Activated naive CD4-positive, alpha-beta T cell (primary cell): Measurements from ENCODE around the gene REPS2.
"Not testable (repeated sequence)": the region's sequence is repeated elsewhere in the genome, so short reads cannot be mapped to it uniquely, and the experiment has no call there.

ENCODE experiments used
- DNase-seq, 4 experiments: peaks; one replicate each; lab custom pipeline; 2025; lab: John Stamatoyannopoulos, UW

The REPS2 gene

DNA sequence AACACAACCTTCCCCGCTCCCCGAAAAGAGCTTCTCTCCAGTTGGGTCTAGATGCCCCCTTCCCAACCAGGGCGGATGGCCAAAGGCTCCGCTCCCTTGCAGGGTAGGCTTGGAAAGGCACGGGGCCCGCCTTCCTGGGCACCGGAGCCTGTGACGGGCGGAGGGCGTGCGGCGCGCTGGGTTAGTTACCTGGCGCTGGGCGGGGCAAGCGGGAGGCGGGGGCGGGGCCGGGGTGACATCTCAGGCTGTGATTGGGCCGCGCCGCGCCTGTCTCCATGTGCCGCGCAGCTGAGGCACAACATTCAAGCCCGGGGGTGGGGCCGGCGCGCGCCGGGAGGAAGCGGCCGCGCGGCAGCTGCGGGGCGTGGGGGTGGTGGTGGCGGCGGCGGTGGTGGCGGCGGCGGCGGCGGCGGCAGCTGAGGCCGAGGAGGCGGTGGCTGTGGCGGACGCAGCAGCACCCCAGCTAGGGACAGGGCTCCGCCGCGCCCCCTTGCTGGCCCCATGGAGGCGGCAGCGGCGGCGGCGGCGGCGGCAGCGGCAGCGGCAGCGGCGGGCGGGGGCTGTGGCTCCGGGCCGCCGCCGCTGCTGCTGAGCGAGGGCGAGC lies at the start of gene REPS2:
Gene REPS2, plus strand, starts transcription at position 298 of the 604 bp plus-strand sequence. Its CDS starts 204 bp downstream, at position 502.
- peak; percentile 25 to 74 (median 40) for DNase-seq

DNA sequence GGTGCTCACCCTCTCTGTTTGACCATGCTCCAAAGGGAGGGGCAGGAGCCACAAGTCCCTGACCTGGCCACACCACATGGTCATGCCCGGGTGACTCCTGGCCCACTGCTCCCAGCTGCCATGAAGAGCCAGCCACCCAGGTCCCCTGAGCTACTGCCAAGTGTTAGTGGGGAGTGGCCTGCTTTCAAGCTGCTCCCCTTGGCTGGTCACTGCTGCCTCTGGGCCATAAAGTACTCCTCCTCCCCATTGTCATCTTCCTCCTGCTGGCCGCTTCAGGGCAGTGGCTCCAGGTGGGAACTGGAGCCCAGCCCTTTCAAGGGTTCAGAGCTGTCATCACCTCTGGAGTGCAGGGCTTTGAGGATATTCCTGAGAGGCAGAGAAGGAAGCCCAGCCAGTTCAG lies 49.0 kb upstream of the REPS2 start:
- DNase-seq: no peak

DNA sequence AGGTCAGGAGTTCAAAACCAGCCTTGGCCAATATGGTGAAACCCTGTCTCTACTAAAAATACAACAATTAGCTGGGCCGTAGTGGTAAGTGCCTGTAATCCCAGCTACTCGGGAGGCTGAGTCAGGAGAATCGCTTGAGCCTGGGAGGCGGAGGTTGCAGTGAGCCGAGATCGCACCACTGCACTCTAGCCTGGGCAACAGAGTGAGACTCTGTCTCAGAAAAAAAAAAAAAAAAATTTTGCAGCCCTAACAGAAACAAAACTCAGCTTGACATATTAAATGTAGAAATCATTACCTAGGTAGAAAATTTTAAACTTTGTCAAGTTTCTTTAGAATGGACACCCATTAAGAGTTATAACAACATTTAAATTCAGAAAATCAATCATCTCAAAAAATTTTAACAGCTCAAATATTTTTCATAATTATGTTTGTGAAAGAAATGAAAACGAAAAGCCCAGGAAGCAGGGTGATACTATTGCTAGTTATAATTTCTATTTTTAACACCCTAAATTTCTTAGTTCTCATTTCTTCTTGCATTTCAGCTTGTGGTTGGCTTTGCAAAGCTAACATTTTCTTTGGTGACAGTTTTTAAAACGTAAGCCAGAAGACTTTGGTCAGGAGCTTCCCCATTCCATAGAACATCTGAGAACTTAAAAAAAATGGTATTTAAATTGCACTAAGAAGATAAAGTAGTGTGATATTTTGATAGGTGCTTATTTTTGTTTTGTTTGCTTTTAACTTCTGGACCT lies 43.0 kb upstream of the REPS2 start:
- DNase-seq: no peak

DNA sequence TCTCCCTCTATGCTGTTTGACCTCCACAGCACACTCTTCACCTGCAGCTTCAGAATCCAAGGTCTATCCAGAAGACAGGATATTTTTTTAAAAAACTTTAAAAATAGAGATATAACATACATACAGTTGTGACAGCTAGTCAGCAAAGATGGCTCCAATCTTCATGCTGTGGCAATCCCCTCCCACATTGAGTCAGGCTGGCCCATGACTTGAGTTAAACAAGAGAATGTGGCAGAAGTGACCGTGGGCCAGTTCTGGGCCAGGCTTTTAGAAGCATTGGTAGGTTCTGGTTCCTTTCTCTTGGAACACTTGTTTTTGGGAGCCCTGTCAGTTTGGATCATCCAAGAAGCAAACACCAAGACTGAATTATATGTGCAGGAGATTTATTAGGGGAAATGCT lies 36.1 kb upstream of the REPS2 start:
- DNase-seq: no peak

DNA sequence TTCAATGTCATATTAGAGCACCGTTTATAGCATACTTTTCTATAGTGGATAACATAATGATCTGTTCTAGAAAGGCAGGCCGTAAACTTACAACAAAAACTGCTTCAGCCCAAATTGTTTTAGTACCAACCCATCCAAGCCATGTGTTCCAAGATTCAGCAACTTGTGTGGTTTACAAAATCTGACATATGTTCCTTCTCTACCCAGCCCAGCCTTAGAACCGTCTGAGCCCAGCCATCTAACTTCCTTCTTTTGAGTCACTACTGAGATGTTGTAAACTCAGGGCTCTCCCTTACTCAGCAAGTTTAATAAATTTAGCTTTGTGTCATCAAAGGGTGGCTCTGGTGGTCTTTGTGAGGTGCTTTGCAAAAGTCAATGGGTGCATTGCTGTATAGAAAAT lies 32.4 kb upstream of the REPS2 start:
- DNase-seq: no peak

DNA sequence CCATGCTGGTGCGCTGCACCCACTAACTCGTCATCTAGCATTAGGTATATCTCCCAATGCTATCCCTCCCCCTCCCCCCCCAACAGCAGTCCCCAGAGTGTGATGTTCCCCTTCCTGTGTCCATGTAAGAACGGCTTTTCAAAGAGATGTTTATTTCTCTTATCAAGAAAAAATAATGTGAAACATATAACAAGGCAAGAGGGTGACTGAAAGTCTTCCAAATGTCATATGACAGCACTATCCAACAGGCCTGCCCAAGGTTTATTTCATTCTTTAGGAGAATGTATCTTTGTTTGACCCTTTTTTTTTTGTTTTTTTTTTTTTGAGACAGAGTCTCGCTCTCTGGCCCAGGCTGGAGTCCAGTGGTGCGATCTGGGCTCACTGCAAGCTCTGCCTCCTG lies 29.9 kb upstream of the REPS2 start:
- no peak for DNase-seq

DNA sequence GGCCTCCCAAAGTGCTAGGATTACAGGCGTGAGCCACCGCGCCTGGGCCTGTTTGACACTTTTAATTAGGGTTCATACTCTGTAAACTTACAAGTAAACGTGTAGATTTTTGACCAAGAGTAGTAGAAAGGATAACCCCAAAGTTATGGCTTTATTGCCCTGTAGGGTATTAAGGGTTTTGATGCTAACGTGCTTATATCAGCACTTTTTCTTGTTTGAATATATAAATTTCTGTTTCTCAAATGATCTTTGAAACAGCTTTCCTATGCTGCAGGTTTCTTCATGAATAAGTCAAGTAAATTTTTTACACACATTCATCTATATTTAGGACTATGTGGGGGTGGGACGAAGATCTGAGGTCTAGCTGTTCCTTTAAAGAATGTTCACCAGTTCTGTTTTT lies 29.3 kb upstream of the REPS2 start:
- no peak for DNase-seq

DNA sequence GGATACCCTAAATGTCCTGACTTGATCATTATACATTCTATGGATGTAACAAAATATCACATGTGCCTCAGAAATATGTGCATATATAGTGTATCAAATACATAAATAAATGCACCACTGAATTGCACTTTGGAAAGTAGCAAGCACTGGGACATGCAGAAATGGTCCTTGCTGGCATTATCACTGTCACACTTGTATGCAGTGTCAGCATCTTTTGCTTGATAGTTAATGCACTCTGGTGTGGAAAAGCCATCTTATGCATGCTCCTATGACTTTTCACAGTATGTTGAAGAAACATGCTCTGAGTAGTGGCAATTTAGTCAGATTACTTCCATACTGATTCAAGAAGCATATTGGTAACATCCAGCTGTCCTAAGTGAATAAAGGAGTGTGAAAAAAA lies 27.5 kb upstream of the REPS2 start:
- no peak for DNase-seq

DNA sequence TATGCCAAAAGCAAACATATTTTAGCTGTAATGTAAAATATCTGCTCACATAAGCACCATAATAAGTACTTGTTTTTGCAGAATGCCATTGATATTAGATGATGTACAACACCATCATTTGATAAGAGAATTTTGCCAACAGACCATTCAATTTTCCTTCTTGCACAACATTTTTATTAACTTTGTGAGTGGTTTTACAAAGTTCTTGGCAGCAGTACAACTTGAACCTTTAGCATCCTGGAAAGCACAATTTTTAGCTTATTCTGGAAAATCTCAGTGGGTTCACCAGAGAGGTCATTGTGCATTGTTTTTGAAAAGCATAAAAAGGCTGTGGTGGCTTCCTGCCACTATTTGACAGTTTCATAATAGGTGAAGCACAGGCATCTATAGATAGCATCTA lies 26.4 kb upstream of the REPS2 start:
- DNase-seq: no peak

DNA sequence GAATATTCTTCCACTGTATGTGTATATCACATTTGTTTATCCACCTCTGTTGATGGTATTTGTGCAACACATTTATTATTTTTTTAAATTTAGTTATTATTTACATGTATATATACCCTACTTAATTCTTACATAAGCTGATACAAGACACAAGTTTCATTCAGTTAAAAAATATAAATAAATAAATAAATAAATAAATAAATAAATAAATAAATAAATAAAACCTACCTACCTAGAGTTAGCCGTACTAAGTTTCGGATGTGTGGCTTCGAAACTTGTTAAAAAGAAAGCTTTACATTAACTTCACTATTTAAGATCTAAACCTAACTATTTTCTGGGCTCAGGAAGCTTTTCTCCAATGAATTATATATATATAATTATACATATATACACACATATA lies 23.3 kb upstream of the REPS2 start:
- no peak for DNase-seq

DNA sequence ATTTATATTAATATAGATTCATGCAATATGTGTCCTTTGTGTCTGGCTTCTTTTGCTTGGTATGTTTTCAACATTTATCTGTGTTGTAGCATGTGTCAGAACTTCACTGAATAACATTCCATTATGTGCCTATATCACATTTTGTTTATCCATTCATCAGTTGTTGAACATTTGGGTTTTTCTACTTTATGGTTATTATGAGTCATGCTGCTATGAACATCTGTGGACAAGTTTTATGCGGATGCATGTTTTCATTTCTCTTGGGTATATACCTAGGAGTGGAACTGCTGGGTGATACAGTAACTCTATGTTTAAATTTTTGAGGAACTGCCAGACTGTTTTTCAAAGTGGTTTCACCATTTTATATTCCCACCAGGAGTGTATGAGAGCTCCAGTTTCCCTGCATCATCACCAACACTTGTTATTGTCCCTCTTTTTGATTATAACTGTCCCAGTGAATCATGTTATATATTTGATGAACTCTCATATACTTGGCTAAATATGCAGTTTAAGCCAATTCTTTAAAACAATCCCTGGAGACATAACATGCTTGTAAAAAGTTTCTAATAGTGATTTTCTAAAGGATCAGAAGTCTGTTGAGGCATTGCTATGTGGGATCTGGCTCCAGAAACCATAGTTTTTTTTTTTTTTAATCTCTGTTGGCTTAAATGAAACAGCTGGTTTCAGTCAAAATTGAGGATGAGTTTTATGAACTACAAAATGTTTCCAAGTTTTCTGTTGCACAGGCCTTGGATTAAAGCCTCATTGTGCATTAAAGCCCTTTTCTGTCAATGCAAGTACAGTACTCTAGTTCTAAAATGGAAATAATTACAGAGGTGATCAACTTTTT lies 21.6 kb upstream of the REPS2 start:
- no peak for DNase-seq

DNA sequence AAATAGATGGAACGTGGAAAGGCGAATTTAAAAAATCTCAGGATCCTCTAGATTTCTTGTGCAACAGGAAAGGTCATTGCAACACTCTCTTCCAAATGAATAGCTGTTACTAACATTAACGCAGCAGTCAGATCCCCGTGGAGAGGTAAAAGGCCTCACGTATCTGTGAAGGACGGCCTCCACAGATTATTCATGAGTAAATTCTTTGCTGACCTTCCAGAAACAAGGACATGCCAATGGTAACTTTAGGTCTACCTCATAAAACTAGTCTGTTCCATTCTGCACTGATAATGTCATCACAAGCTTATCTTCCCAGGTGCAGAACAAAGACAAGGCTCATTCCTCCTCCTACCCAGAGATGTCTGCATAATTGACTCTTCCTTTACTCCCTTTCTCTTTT lies 16.1 kb upstream of the REPS2 start:
- no peak for DNase-seq

DNA sequence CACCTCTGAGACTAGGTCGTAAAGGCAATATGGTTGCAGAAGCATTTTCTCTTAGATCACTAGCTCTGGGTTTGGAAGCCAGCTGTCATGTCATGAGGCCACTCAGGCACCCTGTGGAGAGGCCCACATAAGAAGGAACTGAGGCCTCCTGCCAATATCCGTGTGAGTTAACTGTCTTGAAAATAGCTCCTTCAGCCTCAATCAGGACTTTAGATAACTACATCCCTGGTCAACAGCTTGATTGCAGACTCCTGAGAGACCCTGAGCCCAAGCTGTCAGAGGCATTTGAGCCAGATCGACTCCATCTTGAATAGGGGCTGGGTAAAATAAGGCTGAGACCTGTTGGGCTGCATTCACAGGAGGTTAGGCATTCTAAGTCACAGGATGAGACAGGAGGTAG lies 15.1 kb upstream of the REPS2 start:
- no peak for DNase-seq

DNA sequence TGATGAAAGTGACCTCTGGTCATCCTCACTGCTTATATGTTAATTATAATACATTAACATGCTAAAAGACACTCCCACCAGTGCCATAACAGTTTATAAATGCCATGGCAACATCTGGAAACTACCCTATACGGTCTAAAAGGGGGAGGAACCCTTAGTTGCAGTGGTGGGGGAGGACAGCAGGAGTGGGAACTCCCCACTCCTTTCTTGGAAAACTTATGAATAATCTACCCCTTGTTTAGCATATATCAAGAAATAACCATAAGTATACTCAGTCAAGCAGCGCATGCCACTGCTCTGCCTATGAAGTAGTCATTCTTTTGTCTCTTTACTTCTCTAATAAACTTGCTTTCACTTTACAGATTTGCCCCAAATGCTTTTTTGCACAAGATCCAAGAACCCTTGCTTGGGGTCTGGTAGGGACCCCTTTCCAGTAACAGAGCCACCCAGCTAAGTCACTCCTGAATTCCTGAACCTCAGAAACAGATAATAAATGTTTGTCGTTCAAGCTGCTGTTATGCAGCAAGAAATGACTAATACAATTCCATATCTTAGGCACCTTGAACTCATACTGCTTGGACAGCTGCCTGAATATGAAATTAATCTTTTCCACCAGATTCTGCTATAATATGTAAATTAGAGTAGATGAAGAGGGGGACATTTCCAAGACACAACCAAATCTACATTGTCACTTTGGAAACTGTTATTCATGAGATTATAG lies 14.4 kb upstream of the REPS2 start:
- no peak for DNase-seq

DNA sequence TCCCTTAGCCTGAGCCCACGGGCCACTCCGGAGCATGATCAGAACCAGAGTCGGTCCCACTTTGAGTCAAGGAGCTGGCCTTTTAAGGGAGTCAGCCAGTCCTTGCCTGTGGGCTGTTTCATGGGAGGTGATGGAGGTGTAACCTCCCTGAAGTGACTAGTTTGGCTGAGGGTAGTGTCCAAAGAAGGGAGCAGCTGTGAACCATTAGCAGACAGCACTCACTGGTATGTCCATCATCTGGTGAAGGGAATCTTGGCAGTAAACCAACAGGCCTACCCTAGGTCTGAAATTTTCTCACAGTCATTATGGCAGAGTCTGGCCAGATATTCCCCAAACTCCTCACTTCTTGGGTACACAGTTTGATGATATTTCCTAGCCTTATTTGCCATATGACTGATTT lies 12.3 kb upstream of the REPS2 start:
- DNase-seq: no peak

DNA sequence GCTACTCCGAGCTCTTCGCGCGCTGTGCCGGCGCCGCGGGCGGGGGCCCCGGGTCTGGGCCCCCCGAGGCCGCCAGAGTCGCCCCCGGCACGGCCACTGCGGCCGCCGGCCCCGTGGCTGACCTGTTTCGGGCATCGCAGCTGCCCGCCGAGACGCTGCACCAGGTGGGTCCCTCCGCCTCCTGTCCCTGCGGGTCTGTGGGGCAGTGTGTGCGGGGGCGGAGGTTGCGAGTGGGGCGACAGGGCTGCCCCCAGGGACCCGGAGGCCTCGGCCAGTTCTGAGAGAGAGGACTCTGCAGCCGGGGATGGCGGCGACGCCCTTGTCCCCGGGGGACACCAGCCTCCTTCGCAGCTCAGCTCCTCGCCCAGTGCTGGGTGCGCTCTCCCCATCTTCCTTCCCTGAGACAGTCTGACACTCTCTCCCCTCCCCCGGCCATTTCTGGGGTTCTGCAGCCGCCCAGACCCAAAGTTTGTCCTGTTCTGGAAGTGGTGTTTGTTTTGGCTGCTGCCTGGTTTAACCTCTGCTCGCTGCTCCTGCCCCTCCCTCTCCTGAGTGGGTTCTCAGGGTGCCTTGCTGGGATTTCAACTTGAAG lies 609 bp downstream of the REPS2 start:
- DNase-seq: peak in 1 of 4 experiments; percentile 1

DNA sequence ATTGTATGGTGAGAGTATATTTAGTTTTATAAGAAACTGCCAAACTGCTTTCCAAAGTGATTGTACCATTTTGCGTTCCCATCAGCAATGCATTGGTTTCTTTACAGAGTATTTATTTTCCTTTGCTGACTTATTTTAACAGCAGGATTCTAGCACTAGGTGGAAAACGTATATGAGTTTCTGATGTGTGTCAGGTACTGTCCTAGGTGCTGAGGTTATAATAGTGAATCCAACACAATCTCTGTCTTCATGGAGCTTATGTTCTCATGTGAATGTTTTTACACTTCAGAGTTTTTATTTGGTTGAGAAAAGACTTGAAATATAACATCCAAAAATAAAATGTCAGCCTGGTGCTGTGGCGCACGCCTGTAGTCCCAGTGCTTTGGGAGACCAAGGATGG lies 4.0 kb downstream of the REPS2 start:
- no peak for DNase-seq

DNA sequence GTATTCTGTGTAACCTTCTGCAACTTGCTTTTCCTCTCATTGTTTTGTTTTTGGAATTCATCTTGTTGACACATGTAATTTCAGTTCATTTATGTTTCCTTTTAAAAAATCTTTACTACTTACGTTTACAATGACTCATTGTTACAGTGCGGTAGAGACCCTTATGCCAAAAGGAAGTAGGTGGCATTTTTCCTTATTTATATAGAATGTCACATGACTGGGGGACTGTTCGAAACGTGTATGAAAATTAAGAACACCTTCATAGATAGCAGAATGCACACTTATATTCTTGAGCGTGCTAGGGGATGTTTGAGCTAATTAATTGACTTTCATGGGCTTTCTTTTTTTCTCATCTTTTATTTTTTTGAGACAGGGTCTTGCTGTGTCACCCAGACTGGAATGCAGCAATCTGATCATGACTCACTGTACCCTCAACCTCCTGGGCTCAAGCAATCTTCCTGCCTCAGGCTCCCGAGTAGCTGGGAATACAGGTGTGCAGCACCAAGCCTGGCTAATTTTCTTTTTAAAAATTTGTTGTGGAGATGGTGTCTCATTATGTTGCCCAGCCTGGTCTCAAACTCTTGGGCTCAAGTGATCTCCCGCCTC lies 7.3 kb downstream of the REPS2 start:
- DNase-seq: no peak

DNA sequence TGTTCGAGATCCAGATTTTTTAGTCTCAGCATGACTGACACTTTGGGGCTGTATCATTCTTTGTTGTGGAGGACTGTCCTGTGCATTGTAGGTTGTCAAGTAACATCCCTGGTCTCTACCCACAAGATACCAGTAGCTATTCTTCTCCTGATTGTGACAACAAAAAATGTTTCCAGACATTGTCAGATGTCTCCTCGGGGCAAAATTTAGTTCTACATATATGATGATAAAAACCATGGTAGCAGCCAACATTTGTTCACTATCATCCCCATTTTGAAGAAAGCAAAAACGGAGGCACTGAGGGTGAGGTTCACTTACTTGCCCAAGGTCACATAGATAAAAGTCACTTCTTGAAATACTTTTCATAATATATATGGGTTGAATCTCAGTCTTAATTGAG lies 11.3 kb downstream of the REPS2 start:
- no peak for DNase-seq

DNA sequence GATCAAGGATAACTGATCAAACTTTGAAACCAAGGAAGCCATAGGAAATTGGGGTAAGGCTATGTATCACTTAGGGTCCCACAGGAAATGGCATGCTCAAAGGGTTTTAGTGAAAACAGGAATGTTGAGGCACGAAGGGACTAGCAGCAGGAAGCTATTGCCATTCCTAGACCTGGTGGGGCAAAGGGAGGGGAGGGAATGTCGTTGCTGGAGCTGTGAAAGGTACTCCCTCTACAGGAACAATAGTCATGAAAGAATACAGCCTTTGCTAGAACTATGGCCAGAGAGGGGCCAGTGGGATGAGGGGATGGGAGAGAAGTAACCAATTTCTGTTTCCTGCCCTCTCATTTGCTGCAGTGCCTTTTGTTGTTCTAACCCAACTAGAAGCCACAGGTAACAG lies 11.9 kb downstream of the REPS2 start:
- no peak for DNase-seq

DNA sequence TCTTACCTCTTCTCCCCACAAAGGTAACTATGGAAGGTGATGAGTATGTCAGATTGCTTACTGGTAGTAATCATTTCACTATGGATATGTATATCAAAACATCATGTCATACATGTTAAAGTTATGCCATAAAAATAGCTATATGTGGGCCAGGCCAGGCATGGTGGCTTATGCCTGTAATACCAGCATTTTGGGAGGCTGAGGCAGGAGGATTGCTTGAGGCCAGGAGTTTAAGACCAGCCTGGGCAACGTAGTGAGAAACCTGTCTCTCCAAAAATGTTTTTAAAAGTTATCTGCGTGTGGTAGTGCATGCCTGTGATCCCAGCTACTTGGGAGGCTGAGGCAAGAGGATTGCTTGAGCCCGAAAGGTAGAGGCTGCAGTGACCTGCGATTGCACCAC lies 16.2 kb downstream of the REPS2 start:
- DNase-seq: not testable (repeated sequence)

DNA sequence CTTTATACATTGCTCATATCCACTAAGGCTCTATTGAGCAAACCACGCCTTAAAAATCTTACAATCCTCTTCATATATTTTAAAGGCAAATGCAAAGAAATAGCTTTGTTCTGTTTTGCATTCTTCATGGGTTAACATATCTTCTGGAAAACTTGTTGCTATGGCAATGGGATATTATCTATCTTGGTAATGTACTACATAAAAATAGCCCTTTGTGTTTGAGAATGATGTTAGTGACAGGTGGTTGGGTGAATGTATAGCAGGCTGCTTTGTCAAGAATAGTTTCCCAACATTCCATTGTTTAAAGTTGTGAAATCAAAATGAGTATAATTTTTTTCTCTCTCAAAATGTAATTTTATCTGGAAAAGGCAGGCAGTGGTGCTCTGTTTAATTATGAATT lies 16.8 kb downstream of the REPS2 start:
- DNase-seq: no peak
